HEK293T (cell line): ENCODE data around the gene GLMN.
"Not testable (repeated sequence)": the region's sequence is repeated elsewhere in the genome, so short reads cannot be mapped to it uniquely, and the experiment has no call there.

ENCODE experiments used
- CTCF ChIA-PET: fragments of 350-600 bp; formaldehyde crosslinking; extraction: SDS; loops from one replicate; lab custom pipeline; 2021; ENCODE audit warnings: antibody characterized with exemption, inconsistent platforms; lab: Yijun Ruan, JAX
- POLR2A ChIA-PET: fragments of 350-600 bp; formaldehyde crosslinking; extraction: SDS; loops from one replicate; lab custom pipeline; 2020; ENCODE audit warnings: antibody characterized with exemption, inconsistent platforms; lab: Yijun Ruan, JAX
- DNase-seq: peaks from one replicate; pipeline ENCODE4 v3.0.0; 2012; ENCODE audit warnings: mixed read lengths; ENCODE audit errors: extremely low spot score
- ARNT ChIP-seq: fragments of 450-650 bp; IDR thresholded peaks from 2 replicates; pipeline ENCODE4 v1.6.1; 2017; ENCODE audit warnings: mild to moderate bottlenecking
- BHLHE40 ChIP-seq: fragments of 450-650 bp; IDR thresholded peaks from 2 replicates; pipeline ENCODE4 v1.6.1; 2016; ENCODE audit warnings: mild to moderate bottlenecking, moderate library complexity, borderline replicate concordance
- CTBP1 ChIP-seq: fragments of 450-650 bp; IDR thresholded peaks from 2 replicates; pipeline ENCODE4 v1.6.1; 2016; ENCODE audit warnings: borderline replicate concordance
- ELF4 ChIP-seq: fragments of 450-650 bp; IDR thresholded peaks from 2 replicates; pipeline ENCODE4 v1.6.1; 2017; ENCODE audit warnings: antibody characterized with exemption
- FOXA1 ChIP-seq: fragments of 450-650 bp; IDR thresholded peaks from 2 replicates; pipeline ENCODE4 v1.6.1; 2016; ENCODE audit warnings: mild to moderate bottlenecking
- FOXK2 ChIP-seq: fragments of 450-650 bp; IDR thresholded peaks from 2 replicates; pipeline ENCODE4 v1.6.1; 2016; ENCODE audit warnings: mild to moderate bottlenecking
- FOXM1 ChIP-seq: fragments of 450-650 bp; IDR thresholded peaks from 2 replicates; pipeline ENCODE4 v1.6.1; 2017; ENCODE audit warnings: mild to moderate bottlenecking, borderline replicate concordance
- HDGF ChIP-seq: fragments of 450-650 bp; IDR thresholded peaks from 2 replicates; pipeline ENCODE4 v1.6.1; 2017; ENCODE audit warnings: antibody characterized with exemption, borderline replicate concordance
- L3MBTL2 ChIP-seq: fragments of 450-650 bp; conservative IDR thresholded peaks from 2 replicates; pipeline ENCODE4 v1.6.1; 2016; ENCODE audit warnings: mild to moderate bottlenecking
- LEF1 ChIP-seq: fragments of 450-650 bp; IDR thresholded peaks from 2 replicates; pipeline ENCODE4 v1.6.1; 2017; ENCODE audit warnings: mild to moderate bottlenecking, borderline replicate concordance
- NFRKB ChIP-seq: fragments of 450-650 bp; IDR thresholded peaks from 2 replicates; pipeline ENCODE4 v1.6.1; 2016; ENCODE audit warnings: mild to moderate bottlenecking, moderate library complexity
- SP1 ChIP-seq: fragments of 450-650 bp; IDR thresholded peaks from 2 replicates; pipeline ENCODE4 v1.6.1; 2017
- SUZ12 ChIP-seq: fragments of 450-650 bp; IDR thresholded peaks from 2 replicates; pipeline ENCODE4 v1.6.1; 2016; ENCODE audit warnings: mild to moderate bottlenecking
- TARDBP ChIP-seq: fragments of 450-650 bp; IDR thresholded peaks from 2 replicates; pipeline ENCODE4 v1.6.1; 2016
- ZNF384 ChIP-seq: fragments of 450-650 bp; IDR thresholded peaks from 2 replicates; pipeline ENCODE4 v1.6.1; 2016
- TF ChIP-seq, protein P1 (sequence below): fragments of 450-650 bp; IDR thresholded peaks from 2 replicates; pipeline ENCODE4 v1.6.1; 2016

GLMN gene

DNA sequence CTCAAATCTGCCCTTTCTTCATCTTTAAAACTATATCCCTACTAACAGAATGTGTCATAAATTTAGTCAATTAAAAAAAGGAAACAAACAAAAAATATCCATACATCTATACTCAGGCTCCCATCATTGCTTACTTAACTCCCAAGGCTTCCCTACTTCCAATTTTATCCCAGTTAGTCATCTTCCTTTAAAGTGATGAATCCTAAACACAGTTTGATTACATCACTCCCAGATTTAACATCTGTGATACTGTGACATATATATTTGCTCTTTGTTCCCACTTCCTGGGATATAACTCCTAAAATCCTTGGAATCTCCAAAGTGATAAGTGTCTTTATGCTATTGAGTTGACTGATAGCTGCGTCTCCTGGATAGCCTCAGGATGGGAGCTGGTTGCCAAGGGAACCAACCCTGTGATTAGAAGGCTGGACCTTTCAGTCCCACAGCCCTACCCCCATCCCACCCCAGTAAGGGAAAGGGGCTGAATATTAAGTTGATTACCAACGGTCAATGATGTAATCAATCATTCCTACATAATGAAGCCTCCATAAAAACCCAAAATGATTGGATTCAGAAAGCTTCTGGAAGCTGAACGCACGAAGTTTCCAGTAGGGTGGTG, 21.6 kb downstream of the GLMN start:
- POLR2A ChIA-PET: no interaction called here
- no peak for DNase-seq
- no peak for TF ChIP-seq NFRKB
- no peak for TF ChIP-seq BHLHE40
- no peak for TF ChIP-seq LEF1
- TF ChIP-seq, protein P1, sequence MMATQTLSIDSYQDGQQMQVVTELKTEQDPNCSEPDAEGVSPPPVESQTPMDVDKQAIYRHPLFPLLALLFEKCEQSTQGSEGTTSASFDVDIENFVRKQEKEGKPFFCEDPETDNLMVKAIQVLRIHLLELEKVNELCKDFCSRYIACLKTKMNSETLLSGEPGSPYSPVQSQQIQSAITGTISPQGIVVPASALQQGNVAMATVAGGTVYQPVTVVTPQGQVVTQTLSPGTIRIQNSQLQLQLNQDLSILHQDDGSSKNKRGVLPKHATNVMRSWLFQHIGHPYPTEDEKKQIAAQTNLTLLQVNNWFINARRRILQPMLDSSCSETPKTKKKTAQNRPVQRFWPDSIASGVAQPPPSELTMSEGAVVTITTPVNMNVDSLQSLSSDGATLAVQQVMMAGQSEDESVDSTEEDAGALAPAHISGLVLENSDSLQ: no peak
- no peak for TF ChIP-seq SUZ12
- no peak for TF ChIP-seq L3MBTL2
- TF ChIP-seq FOXK2: no peak
- TF ChIP-seq ELF4: no peak
- TF ChIP-seq FOXM1: no peak
- TF ChIP-seq FOXA1: no peak
- no peak for TF ChIP-seq SP1
- no peak for TF ChIP-seq ARNT
- TF ChIP-seq TARDBP: no peak
- TF ChIP-seq CTBP1: no peak
- TF ChIP-seq HDGF: no peak
- no peak for TF ChIP-seq ZNF384
- CTCF ChIA-PET: no interaction called here

DNA sequence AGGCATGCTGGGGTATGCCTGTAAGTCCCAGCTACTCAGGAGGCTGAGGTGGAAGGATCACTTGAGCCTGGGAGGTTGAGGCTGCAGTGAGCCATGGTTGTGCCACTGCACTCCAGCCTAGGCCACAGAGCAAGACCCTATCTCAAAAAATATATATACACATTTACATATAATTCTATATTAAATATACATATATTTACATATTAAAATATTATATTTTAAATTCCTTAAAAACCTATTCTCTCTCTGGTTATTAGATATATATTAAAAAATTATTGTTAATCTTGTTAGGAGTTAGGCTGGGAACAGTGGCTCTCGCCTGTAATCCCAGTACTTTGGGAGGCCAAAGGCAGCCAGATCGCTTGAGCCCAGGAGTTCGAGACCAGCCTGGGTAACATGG, 22.7 kb downstream of the GLMN start:
- ChIA-PET POLR2A (no interaction called here), CTCF (no interaction called here)
- no peak for DNase-seq
- no peak for TF ChIP-seq L3MBTL2

DNA sequence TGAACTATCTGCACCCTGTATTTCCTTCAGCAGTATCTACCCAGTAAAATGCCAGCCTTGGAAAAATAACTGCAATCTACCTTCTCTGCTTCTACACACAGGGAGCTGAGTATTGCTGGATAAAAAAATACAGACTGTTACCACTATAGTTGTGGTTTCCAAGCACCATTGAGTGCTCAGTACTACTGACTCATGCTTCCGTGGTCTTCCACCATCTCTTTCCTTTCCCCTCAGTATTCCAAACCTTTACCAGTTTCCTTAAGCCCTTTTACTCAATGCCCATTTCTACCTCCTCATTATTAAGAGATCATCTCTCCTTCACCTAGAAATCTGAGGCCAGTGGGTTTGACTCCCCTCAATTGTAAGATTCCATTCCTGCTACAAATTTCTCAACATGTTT, 23.8 kb downstream of the GLMN start:
- POLR2A ChIA-PET: no interaction called here
- CTCF ChIA-PET: no interaction called here
- TF ChIP-seq HDGF: no peak
- TF ChIP-seq SP1: no peak
- no peak for TF ChIP-seq FOXK2
- TF ChIP-seq ARNT: no peak
- no peak for TF ChIP-seq TARDBP
- no peak for TF ChIP-seq BHLHE40
- TF ChIP-seq FOXA1: no peak
- no peak for TF ChIP-seq SUZ12
- no peak for TF ChIP-seq ZNF384
- no peak for TF ChIP-seq ELF4
- TF ChIP-seq LEF1: no peak
- no peak for TF ChIP-seq L3MBTL2
- TF ChIP-seq, protein P1: no peak
- TF ChIP-seq NFRKB: no peak
- TF ChIP-seq FOXM1: no peak
- TF ChIP-seq CTBP1: no peak
- no peak for DNase-seq

DNA sequence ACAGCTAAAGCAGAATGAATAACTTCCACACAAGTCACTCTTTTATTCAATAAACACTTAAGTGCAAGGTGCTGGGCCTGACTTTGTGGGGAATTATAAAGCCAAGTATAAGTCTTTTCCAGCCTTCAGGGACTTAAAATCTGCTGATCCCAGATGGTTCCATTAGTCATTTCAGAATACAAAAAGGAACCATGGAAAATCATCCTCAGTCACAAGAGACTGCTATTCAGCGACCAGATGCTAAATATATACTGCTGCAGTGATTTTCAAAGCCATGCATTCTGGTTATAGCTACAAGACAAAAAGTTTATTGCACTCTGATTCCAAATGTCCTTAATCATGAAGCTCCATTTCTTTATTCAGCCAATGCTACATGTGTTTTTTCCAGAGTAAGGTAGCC, 25.7 kb downstream of the GLMN start:
- CTCF ChIA-PET: interaction anchor here (0.6 kb wide), 2 partner anchors 106 to 1030 kb away, joined by 3 read pairs; no protein-coding TSS in a partner anchor
- TF ChIP-seq BHLHE40 (no peak), FOXM1 (no peak), NFRKB (no peak), SUZ12 (no peak), HDGF (no peak), LEF1 (no peak), FOXA1 (no peak), FOXK2 (no peak), ELF4 (no peak), ARNT (no peak), CTBP1 (no peak), TARDBP (no peak)
- TF ChIP-seq, protein P1: no peak
- POLR2A ChIA-PET: no interaction called here
- no peak for DNase-seq

DNA sequence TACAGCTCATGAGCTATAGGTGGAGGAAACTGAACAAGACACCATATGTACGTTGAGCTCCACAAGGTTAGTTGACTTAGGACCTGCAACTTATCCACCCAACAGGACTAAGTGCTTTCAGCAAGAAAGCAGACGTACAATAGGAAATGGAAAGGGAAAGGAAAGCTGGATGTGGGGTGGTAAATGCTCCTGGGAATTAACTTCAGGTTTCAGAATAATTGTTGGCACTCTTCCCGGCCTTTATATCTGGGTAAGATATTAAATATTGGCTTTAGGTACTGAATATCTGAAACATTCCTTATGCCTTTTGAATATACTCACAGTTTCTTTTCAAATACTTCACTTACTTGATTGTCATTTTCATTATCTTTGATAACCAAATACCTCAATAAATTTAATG, 36.3 kb downstream of the GLMN start:
- DNase-seq: no peak
- POLR2A ChIA-PET: no interaction called here

DNA sequence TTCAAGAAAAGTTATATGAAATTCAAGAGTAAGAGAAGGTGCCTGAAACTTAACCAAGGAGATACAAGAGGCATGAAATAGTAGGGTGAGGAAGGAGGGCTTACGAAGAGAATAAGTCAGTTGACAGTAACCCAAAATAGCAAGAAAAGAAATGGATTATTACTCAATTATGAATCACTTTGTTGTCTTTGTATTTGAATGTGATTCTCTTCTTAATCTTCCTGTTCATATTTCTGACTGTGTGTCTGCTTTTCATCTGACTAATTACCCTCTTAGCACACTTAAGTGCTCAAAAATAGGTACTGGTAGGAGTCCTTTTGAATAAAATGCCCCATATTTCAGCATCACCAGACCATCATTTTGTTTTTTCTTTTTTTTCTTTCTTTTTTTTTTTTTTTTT, 39.4 kb downstream of the GLMN start:
- CTCF ChIA-PET: no interaction called here
- no peak for DNase-seq
- POLR2A ChIA-PET: no interaction called here
- TF ChIP-seq, protein P1: no peak
- TF ChIP-seq SUZ12 (no peak), ZNF384 (no peak), ARNT (no peak), BHLHE40 (no peak), TARDBP (no peak), NFRKB (no peak), ELF4 (no peak), SP1 (no peak), CTBP1 (no peak), FOXA1 (no peak), LEF1 (no peak), FOXM1 (no peak), HDGF (no peak), L3MBTL2 (no peak), FOXK2 (no peak)

More for the DNA sequence above, 36.3 kb downstream of the GLMN start:
- CTCF ChIA-PET: no interaction called here
- TF ChIP-seq, protein P1: no peak
- TF ChIP-seq SUZ12: no peak
- no peak for TF ChIP-seq LEF1
- no peak for TF ChIP-seq FOXA1
- TF ChIP-seq BHLHE40: no peak
- TF ChIP-seq ZNF384: no peak
- no peak for TF ChIP-seq ARNT
- no peak for TF ChIP-seq SP1

DNA sequence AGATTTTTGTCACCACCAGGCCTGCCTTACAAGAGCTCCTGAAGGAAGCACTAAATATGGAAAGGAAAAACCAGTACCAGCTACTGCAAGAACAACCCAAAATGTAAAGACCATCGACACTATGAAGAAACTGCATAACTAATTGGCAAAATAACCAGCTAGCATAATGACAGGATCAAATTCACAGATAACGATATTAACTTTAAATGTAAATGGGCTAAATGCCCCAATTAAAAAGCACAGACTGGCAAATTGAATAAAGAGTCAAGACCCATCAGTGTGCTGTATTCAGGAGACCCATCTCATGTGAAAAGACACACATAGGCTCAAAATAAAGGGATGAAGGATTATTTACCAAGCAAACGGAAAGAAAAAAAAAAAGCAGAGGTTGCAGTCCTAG, 44.1 kb downstream of the GLMN start:
- DNase-seq, POLR2A ChIA-PET: not testable (repeated sequence)
- CTCF ChIA-PET: interaction anchor here (0.6 kb wide), 1 partner anchor 539 kb away, joined by 5 read pairs; no protein-coding TSS in a partner anchor
